ENCODE results near the gene FABP6. TPM values are rescaled to one million over a fixed set of nuclear protein-coding genes. Genes with fewer than 3 reads are reported as not detected.

FABP6 gene, protein sequence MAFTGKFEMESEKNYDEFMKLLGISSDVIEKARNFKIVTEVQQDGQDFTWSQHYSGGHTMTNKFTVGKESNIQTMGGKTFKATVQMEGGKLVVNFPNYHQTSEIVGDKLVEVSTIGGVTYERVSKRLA
- not detected for total RNA-seq
- not detected for polyA plus RNA-seq (ENCODE audit: insufficient read depth, low read depth, low replicate concordance)
- long read RNA-seq, donor 1: 0 reads
- long read RNA-seq, donor 2: 0 reads
- long read RNA-seq, donor 3: 0 reads
- long read RNA-seq, donor 4: 0 reads
- long read RNA-seq, donor 5: 0 reads
- long read RNA-seq, donor 6: 0 reads
- long read RNA-seq, donor 7: 0 reads
- long read RNA-seq, donor 8: 0 reads
- long read RNA-seq, donor 9: 0 reads
- long read RNA-seq, donor 10: 0 reads

DNA sequence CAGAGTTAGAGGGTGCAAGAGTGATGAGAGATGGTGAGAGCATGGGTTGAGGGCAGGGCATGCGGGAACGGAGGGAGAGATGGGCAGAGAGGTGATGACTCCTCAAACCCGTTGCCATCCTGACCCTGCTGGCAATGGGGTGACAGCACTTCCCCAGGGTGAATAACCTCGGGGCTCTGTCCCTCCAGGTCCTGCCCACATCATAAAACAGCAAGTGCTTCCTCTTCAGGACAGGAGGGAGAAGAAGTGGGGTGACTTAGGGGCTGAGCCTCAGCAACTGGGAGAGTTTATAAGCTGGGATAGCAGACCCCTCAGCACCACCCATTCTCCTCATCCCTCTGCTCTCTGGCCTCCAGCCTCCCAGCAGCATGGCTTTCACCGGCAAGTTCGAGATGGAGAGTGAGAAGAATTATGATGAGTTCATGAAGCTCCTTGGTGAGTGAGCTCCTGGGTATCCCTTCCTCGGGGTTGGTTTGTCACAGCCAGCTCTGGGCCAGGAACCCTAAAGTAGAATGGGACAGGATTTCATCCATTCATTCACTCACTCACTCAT, at the start of gene FABP6:
Gene FABP6, plus strand, starts transcription at position 317 of the 553 bp plus-strand sequence. Its CDS starts 52 bp downstream, at position 369.
- no peaks in the 10 kb centered on the region for H3K27me3 ChIP-seq (ENCODE audit: control insufficient read depth, insufficient read depth, low read length)
- FAIRE-seq (no peak), DNase-seq (no peak)
- TF ChIP-seq, protein P1, sequence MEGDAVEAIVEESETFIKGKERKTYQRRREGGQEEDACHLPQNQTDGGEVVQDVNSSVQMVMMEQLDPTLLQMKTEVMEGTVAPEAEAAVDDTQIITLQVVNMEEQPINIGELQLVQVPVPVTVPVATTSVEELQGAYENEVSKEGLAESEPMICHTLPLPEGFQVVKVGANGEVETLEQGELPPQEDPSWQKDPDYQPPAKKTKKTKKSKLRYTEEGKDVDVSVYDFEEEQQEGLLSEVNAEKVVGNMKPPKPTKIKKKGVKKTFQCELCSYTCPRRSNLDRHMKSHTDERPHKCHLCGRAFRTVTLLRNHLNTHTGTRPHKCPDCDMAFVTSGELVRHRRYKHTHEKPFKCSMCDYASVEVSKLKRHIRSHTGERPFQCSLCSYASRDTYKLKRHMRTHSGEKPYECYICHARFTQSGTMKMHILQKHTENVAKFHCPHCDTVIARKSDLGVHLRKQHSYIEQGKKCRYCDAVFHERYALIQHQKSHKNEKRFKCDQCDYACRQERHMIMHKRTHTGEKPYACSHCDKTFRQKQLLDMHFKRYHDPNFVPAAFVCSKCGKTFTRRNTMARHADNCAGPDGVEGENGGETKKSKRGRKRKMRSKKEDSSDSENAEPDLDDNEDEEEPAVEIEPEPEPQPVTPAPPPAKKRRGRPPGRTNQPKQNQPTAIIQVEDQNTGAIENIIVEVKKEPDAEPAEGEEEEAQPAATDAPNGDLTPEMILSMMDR (IDR thresholded peaks at IDR 0.05; ENCODE audit: borderline replicate concordance, extremely low read depth, insufficient read depth): no peak
- H3K9ac ChIP-seq (ENCODE audit: low read length in 3 of 3): no peak within 1 kb of the TSS
- no peak within 1 kb of the TSS for H3K27ac ChIP-seq (ENCODE audit: low read depth in 2 of 2, low read length in 2 of 2)
- no peak within 1 kb of the TSS for H3K4me3 ChIP-seq (ENCODE audit: low read length in 3 of 3)
- H3K9me3 ChIP-seq (ENCODE audit: control insufficient read depth in 2 of 3, insufficient read depth in 1 of 3, low read length in 3 of 3): no peaks in the 10 kb centered on the region
- intact Hi-C loops (cut with DNase I): no loop called here
- no peaks in the 10 kb centered on the region for H3K4me1 ChIP-seq (ENCODE audit: control insufficient read depth in 2 of 3, insufficient read depth in 2 of 3, low read depth in 1 of 3, low read length in 3 of 3)
- no peaks in the 10 kb centered on the region for H3K36me3 ChIP-seq (ENCODE audit: control insufficient read depth in 2 of 3, insufficient read depth in 3 of 3, low read length in 3 of 3)

DNA sequence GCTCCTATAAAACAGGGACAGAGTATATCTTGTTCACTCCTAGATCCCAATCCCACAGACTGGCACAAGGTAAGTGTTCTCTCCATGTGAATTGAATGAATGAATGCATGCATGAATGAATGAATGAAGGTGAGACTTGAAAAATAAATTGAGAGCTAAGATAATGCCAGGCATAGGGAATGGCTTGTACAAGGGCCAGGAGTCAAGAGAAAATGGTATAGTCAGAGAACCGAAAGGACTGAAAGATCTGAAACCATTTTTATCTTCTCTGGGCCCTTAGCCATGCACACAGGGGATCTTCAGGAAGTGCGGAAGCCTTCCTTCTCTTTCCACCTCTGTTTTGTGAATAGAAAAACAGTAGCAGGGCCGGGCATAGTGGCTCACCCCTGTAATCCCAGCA, 48.4 kb upstream of the FABP6 start:
- TF ChIP-seq, protein P1 (IDR thresholded peaks at IDR 0.05; ENCODE audit: borderline replicate concordance, extremely low read depth, insufficient read depth): no peak
- no peak overlapping the region for H3K9ac ChIP-seq (ENCODE audit: low read length in 3 of 3)
- H3K9me3 ChIP-seq (ENCODE audit: control insufficient read depth in 2 of 3, insufficient read depth in 1 of 3, low read length in 3 of 3): no peaks in the 10 kb centered on the region
- intact Hi-C loops (cut with DNase I): no loop called here
- no peaks in the 10 kb centered on the region for H3K36me3 ChIP-seq (ENCODE audit: control insufficient read depth in 2 of 3, insufficient read depth in 3 of 3, low read length in 3 of 3)
- no peaks in the 10 kb centered on the region for H3K27me3 ChIP-seq (ENCODE audit: control insufficient read depth, insufficient read depth, low read length)
- H3K4me1 ChIP-seq (ENCODE audit: control insufficient read depth in 2 of 3, insufficient read depth in 2 of 3, low read depth in 1 of 3, low read length in 3 of 3): no peaks in the 10 kb centered on the region
- FAIRE-seq (no peak), DNase-seq (no peak)
- H3K4me3 ChIP-seq (ENCODE audit: low read length in 3 of 3): no peak overlapping the region
- H3K27ac ChIP-seq (ENCODE audit: low read depth in 2 of 2, low read length in 2 of 2): no peak overlapping the region

DNA sequence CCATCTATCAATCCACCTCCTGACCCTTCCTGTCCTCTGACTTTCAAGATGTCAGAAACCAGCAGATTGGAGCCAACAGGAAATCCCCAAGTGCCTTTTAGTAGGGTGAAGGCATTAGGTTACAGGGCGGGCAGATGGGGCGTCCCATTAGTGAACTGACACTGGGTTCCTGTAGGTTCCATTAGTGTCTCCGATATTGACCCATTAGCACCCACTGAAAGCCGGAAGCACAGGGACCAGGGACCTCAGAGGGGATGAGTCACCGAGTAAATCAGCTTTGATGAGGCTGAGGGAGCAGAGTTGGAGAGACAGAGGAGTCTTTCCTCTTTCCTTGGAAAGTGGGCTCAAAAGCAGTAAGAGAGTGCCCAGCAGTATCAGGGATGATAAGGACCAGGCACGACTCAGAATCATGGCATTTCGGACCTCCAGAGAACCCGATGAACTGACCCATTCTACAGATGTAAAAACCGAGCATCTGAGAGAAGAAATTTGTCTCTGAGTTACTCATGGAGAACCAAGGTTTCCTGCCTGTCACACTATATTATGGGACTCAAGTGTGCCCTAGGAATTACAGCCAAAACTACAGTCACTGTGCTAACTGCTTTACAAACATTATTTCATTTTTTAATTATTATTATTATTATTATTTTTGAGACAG, 47.2 kb upstream of the FABP6 start:
- no peak for FAIRE-seq
- no peaks in the 10 kb centered on the region for H3K27me3 ChIP-seq (ENCODE audit: control insufficient read depth, insufficient read depth, low read length)

More for the DNA sequence above, 47.2 kb upstream of the FABP6 start:
- Histone ChIP-seq H3K9ac (ENCODE audit: low read length in 3 of 3) (no peak overlapping the region), H3K36me3 (ENCODE audit: control insufficient read depth in 2 of 3, insufficient read depth in 3 of 3, low read length in 3 of 3) (no peaks in the 10 kb centered on the region), H3K4me3 (ENCODE audit: low read length in 3 of 3) (no peak overlapping the region), H3K9me3 (ENCODE audit: control insufficient read depth in 2 of 3, insufficient read depth in 1 of 3, low read length in 3 of 3) (no peaks in the 10 kb centered on the region), H3K27ac (ENCODE audit: low read depth in 2 of 2, low read length in 2 of 2) (no peak overlapping the region), H3K4me1 (ENCODE audit: control insufficient read depth in 2 of 3, insufficient read depth in 2 of 3, low read depth in 1 of 3, low read length in 3 of 3) (no peaks in the 10 kb centered on the region)
- DNase-seq: no peak
- intact Hi-C loops (cut with DNase I): no loop called here
- TF ChIP-seq, protein P1 (IDR thresholded peaks at IDR 0.05; ENCODE audit: borderline replicate concordance, extremely low read depth, insufficient read depth): no peak
